Gastrocnemius medialis (tissue), 4 donors: Measurements from ENCODE around the gene LGALS9C. TPM values are rescaled to one million over a fixed set of nuclear protein-coding genes. Genes with fewer than 3 reads are reported as not detected.
"Not testable (repeated sequence)": the region's sequence is repeated elsewhere in the genome, so short reads cannot be mapped to it uniquely, and the experiment has no call there.

Experiments used
- ATAC-seq, 2 donors: fragments of 150-250 bp; one replicate each; pipeline ENCODE4 v1.9.1; 2016
- DNase-seq, 2 donors: peaks; one replicate each; pipeline ENCODE4 v3.0.0-alpha.2; 2019
- H3K27ac ChIP-seq, 4 donors: fragments of 200-600 bp; sonication (generic); 1 replicate in 1 of 4; 2 replicates in 3 of 4; pipeline ENCODE4 v1.5.1; 2016 to 2018; ENCODE audit warnings: mild to moderate bottlenecking in 2 of 4, moderate library complexity in 1 of 4
- H3K27me3 ChIP-seq, 3 donors: fragments of 200-600 bp; sonication (generic) in 2 of 3; 1 replicate in 1 of 3; 2 replicates in 2 of 3; pipeline versions ENCODE4 v1.5.1 to v1.6.0; 2016 to 2019; ENCODE audit warnings: mild to moderate bottlenecking in 1 of 3, moderate library complexity in 1 of 3
- H3K36me3 ChIP-seq, 2 donors: fragments of 200-600 bp; sonication (generic) in 1 of 2; one replicate each; pipeline ENCODE4 v1.5.1; 2017 to 2018
- H3K4me1 ChIP-seq, 2 donors: fragments of 200-600 bp; sonication (generic) in 1 of 2; one replicate each; pipeline ENCODE4 v1.5.1; 2016 to 2017; ENCODE audit warnings: mild to moderate bottlenecking in 2 of 2
- H3K4me3 ChIP-seq, 4 donors: fragments of 200-600 bp; sonication (generic) in 3 of 4; 1 replicate in 1 of 4; 2 replicates in 3 of 4; pipeline ENCODE4 v1.5.1; 2016 to 2019; ENCODE audit warnings: mild to moderate bottlenecking in 2 of 4
- H3K9me3 ChIP-seq, 3 donors: fragments of 200-600 bp; sonication (generic) in 2 of 3; 1 replicate in 1 of 3; 2 replicates in 2 of 3; pipeline ENCODE4 v1.5.1; 2016 to 2019
- in situ Hi-C, 4 donors: fragments of 200-750 bp; cut with MboI; loops; one replicate each; pipeline versions ENCODE4 v1.15.0 to v1.8.0; 2017; ENCODE audit warnings: low sequenced_read_pairs in 4 of 4
- intact Hi-C: fragments of 100-400 bp; cut with DNase I; formaldehyde crosslinking; loops from one replicate; pipeline ENCODE4 v1.15.1; 2023; ENCODE audit warnings: low total_unique reads
- total RNA-seq, 4 donors: library from RNA; depleted of rRNA; stranded (reverse); fragments of >200 nt; gene quantifications; one replicate each; pipeline versions ENCODE4 v1.1.0 to v1.2.3, GENCODE V29; 2016

The LGALS9C gene
- total RNA-seq, 4 donors from 2014 or later: 0.22 TPM; not detected in 3

- H3K27ac ChIP-seq, H3K36me3 ChIP-seq, intact Hi-C loops, in situ Hi-C loops, ATAC-seq, H3K9me3 ChIP-seq, DNase-seq, H3K27me3 ChIP-seq, H3K4me1 ChIP-seq, H3K4me3 ChIP-seq: not testable (repeated sequence)
Observed at GRCh38 chr17:18542907-18543306, 66.3 kb downstream of the LGALS9C start.

Other genes with a start within 250 kb of the LGALS9C start
- 100 to 1,000 TPM; 600 to 752 (median 681) TPM for gene FLII, start 218.1 kb upstream of the LGALS9C start, total RNA-seq
- gene MIEF2, start 216.1 kb upstream of the LGALS9C start, total RNA-seq: 10 to 100 TPM; 19.3 to 45.2 (median 34.3) TPM
- gene TOP3A, start 161.8 kb upstream of the LGALS9C start, total RNA-seq: 10 to 100 TPM; 17.7 to 62.4 (median 22.1) TPM
- gene SMCR8, start 161.5 kb upstream of the LGALS9C start, total RNA-seq: 10 to 100 TPM in 2 of 4 donors, 1 to 10 TPM in 2; 9.2 to 15.7 (median 12.4) TPM
- 10 to 100 TPM; 12.8 to 19.2 (median 14.0) TPM for gene SHMT1, start 113.2 kb upstream of the LGALS9C start, total RNA-seq
- not detected for gene EVPLL, start 99.0 kb upstream of the LGALS9C start, total RNA-seq
- not detected for gene TBC1D28, start 167.6 kb downstream of the LGALS9C start, total RNA-seq
- 10 to 100 TPM in 1 of 4 donors, 1 to 10 TPM in 3; 2.3 to 10.7 (median 4.8) TPM for gene FOXO3B, start 205.5 kb downstream of the LGALS9C start, total RNA-seq